BLaER1 treated with 17β-estradiol and CSF1 and Interleukin-3, amounts not matched to agents 10 nM and 100 nM (cell line): ENCODE results near the gene TMEM229A.
"Not testable (repeated sequence)": the region's sequence is repeated elsewhere in the genome, so short reads cannot be mapped to it uniquely, and the experiment has no call there.

ENCODE experiments used
- H3K27ac ChIP-seq, 11 experiments: shearing (Covaris generic); formaldehyde crosslinking; 2 replicates each; pipeline ENCODE4 v1.8.1; 2022
- H3K27me3 ChIP-seq, 11 experiments: shearing (Covaris generic); formaldehyde crosslinking; 2 replicates each; pipeline ENCODE4 v1.8.1; 2022
- H3K36me3 ChIP-seq, 11 experiments: shearing (Covaris generic); formaldehyde crosslinking; 2 replicates each; pipeline ENCODE4 v1.8.1; 2022
- H3K4me1 ChIP-seq, 10 experiments: shearing (Covaris generic); formaldehyde crosslinking; 2 replicates each; pipeline ENCODE4 v1.8.1; 2022
- H3K4me2 ChIP-seq, 11 experiments: shearing (Covaris generic); formaldehyde crosslinking; 2 replicates each; pipeline ENCODE4 v1.8.1; 2022
- H3K4me3 ChIP-seq, 10 experiments: shearing (Covaris generic); formaldehyde crosslinking; 2 replicates each; pipeline ENCODE4 v1.8.1; 2022
- H3K9ac ChIP-seq, 11 experiments: shearing (Covaris generic); formaldehyde crosslinking; 2 replicates each; pipeline ENCODE4 v1.8.1; 2022
- H3K9me3 ChIP-seq, 11 experiments: shearing (Covaris generic); formaldehyde crosslinking; replicated peaks in 1 of 11; 2 replicates each; pipeline ENCODE4 v1.8.1; 2022
- H4K20me1 ChIP-seq, 11 experiments: shearing (Covaris generic); formaldehyde crosslinking; 2 replicates each; pipeline ENCODE4 v1.8.1; 2022
- Cebpa-rat ChIP-seq, 11 experiments: shearing (Covaris generic); IDR thresholded peaks; 2 replicates each; pipeline ENCODE4 v1.8.1; 2022

TMEM229A gene

GRCh38 chr7:124034754-124035100 is 1.9 kb upstream of the TMEM229A start:
- Histone ChIP-seq H3K27ac (no peak overlapping the region), H3K4me2 (no peak overlapping the region), H3K4me3 (no peak overlapping the region), H4K20me1 (no peaks in the 10 kb centered on the region), H3K4me1 (no peaks in the 10 kb centered on the region), H3K36me3 (no peaks in the 10 kb centered on the region), H3K9ac (no peak overlapping the region), H3K27me3 (no peaks in the 10 kb centered on the region), H3K9me3 (peaks cover 22 to 26% (median 24%) of the 10 kb centered on the region in 11 experiments)
- TF ChIP-seq Cebpa-rat (IDR thresholded peaks at IDR 0.05) = no peak

GRCh38 chr7:124033807-124034753 is 1.2 kb upstream of the TMEM229A start:
- peaks cover 22 to 26% (median 24%) of the 10 kb centered on the region in 11 experiments for H3K9me3 ChIP-seq
- H3K4me1 ChIP-seq = no peaks in the 10 kb centered on the region
- H3K4me3 ChIP-seq = no peak overlapping the region
- no peak for TF ChIP-seq Cebpa-rat (IDR thresholded peaks at IDR 0.05)
- H4K20me1 ChIP-seq = no peaks in the 10 kb centered on the region
- H3K9ac ChIP-seq = no peak overlapping the region
- H3K27me3 ChIP-seq = no peaks in the 10 kb centered on the region
- no peak overlapping the region for H3K4me2 ChIP-seq
- H3K27ac ChIP-seq = no peak overlapping the region
- no peaks in the 10 kb centered on the region for H3K36me3 ChIP-seq

GRCh38 chr7:124033095-124033806 is 384 bp upstream of the TMEM229A start:
- Histone ChIP-seq H4K20me1 (no peaks in the 10 kb centered on the region), H3K9me3 (peaks cover 22 to 26% (median 24%) of the 10 kb centered on the region in 11 experiments), H3K4me2 (no peak overlapping the region), H3K4me3 (no peak overlapping the region), H3K27me3 (no peaks in the 10 kb centered on the region), H3K9ac (no peak overlapping the region), H3K4me1 (no peaks in the 10 kb centered on the region), H3K27ac (no peak overlapping the region), H3K36me3 (no peaks in the 10 kb centered on the region)
- TF ChIP-seq Cebpa-rat (IDR thresholded peaks at IDR 0.05) = no peak

- no peak for TF ChIP-seq Cebpa-rat (IDR thresholded peaks at IDR 0.05)
- H3K4me3 ChIP-seq = no peak overlapping the region
- no peak overlapping the region for H3K4me2 ChIP-seq
- H3K9ac ChIP-seq = no peak overlapping the region
- H3K27me3 ChIP-seq = no peaks in the 10 kb centered on the region
- H3K27ac ChIP-seq = no peak overlapping the region
- H4K20me1 ChIP-seq = no peaks in the 10 kb centered on the region
- H3K9me3 ChIP-seq = peaks cover 22 to 26% (median 24%) of the 10 kb centered on the region in 11 experiments
- no peaks in the 10 kb centered on the region for H3K36me3 ChIP-seq
- no peaks in the 10 kb centered on the region for H3K4me1 ChIP-seq
Observed at GRCh38 chr7:124031919-124032318, 948 bp downstream of the TMEM229A start.

- Histone ChIP-seq H3K4me1 (no peaks in the 10 kb centered on the region), H3K4me3 (no peak overlapping the region), H4K20me1 (no peaks in the 10 kb centered on the region), H3K9me3 (peaks cover 22 to 26% (median 24%) of the 10 kb centered on the region in 11 experiments), H3K9ac (no peak overlapping the region), H3K27me3 (no peaks in the 10 kb centered on the region), H3K36me3 (no peaks in the 10 kb centered on the region), H3K4me2 (no peak overlapping the region), H3K27ac (no peak overlapping the region)
- no peak for TF ChIP-seq Cebpa-rat (IDR thresholded peaks at IDR 0.05)
Observed at GRCh38 chr7:124031406-124031805, 1.5 kb downstream of the TMEM229A start.

GRCh38 chr7:124030964-124031363 is 1.9 kb downstream of the TMEM229A start:
- Histone ChIP-seq H3K9ac (no peak overlapping the region), H3K36me3 (no peaks in the 10 kb centered on the region), H3K4me1 (no peaks in the 10 kb centered on the region), H3K9me3 (peaks cover 22 to 26% (median 24%) of the 10 kb centered on the region in 11 experiments), H3K27ac (no peak overlapping the region), H3K27me3 (no peaks in the 10 kb centered on the region), H4K20me1 (no peaks in the 10 kb centered on the region), H3K4me3 (no peak overlapping the region), H3K4me2 (no peak overlapping the region)
- TF ChIP-seq Cebpa-rat (IDR thresholded peaks at IDR 0.05) = no peak

GRCh38 chr7:124029396-124030188 is 3.3 kb downstream of the TMEM229A start:
- Histone ChIP-seq H3K9me3 (peaks cover 22 to 26% (median 24%) of the 10 kb centered on the region in 11 experiments), H4K20me1 (no peaks in the 10 kb centered on the region), H3K36me3 (no peaks in the 10 kb centered on the region), H3K4me2 (no peak overlapping the region), H3K27me3 (no peaks in the 10 kb centered on the region), H3K9ac (no peak overlapping the region), H3K4me3 (no peak overlapping the region), H3K4me1 (no peaks in the 10 kb centered on the region), H3K27ac (no peak overlapping the region)
- no peak for TF ChIP-seq Cebpa-rat (IDR thresholded peaks at IDR 0.05)

- Histone ChIP-seq H4K20me1 (no peaks in the 10 kb centered on the region), H3K27me3 (no peaks in the 10 kb centered on the region), H3K36me3 (no peaks in the 10 kb centered on the region), H3K9ac (no peak overlapping the region), H3K4me3 (no peak overlapping the region), H3K4me1 (no peaks in the 10 kb centered on the region), H3K9me3 (peaks cover 5 to 8% (median 6%) of the 10 kb centered on the region in 11 experiments), H3K27ac (no peak overlapping the region), H3K4me2 (no peak overlapping the region)
- no peak for TF ChIP-seq Cebpa-rat (IDR thresholded peaks at IDR 0.05)
Observed at GRCh38 chr7:124027236-124027635, 5.6 kb downstream of the TMEM229A start.

GRCh38 chr7:124024329-124024728 is 8.5 kb downstream of the TMEM229A start:
- H3K4me1 ChIP-seq, H3K9me3 ChIP-seq, H3K36me3 ChIP-seq, H3K4me3 ChIP-seq, H3K27ac ChIP-seq, H3K27me3 ChIP-seq, H3K9ac ChIP-seq, H4K20me1 ChIP-seq, H3K4me2 ChIP-seq: not testable (repeated sequence)
